NCI-H774 (cell line): ENCODE results near the gene RIBC2.
A peak's percentile ranks its signal among the peaks of the same experiment; 100 is the strongest.
"Not testable (repeated sequence)": the region's sequence is repeated elsewhere in the genome, so short reads cannot be mapped to it uniquely, and the experiment has no call there.

Experiments
- DNase-seq: peaks from one replicate; lab custom pipeline; 2025; lab: John Stamatoyannopoulos, UW

The RIBC2 gene

GRCh38 chr22:45413368-45414211 lies at the start of gene RIBC2, which contains the start of gene SMC1B:
Gene RIBC2, plus strand, starts transcription at chr22:45413693. Its CDS starts 194 bp downstream, at chr22:45413887.
Gene SMC1B, minus strand, starts transcription at chr22:45413599. Its CDS starts 32 bp downstream, at chr22:45413567.
- peak; percentile 86 for DNase-seq

- DNase-seq: no peak
Measured at GRCh38 chr22:45366713-45367112, 46.8 kb upstream of the RIBC2 start.

GRCh38 chr22:45373592-45373991 lies 39.9 kb upstream of the RIBC2 start:
- not testable (repeated sequence) for DNase-seq

- no peak for DNase-seq
Measured at GRCh38 chr22:45376009-45376408, 37.5 kb upstream of the RIBC2 start.

GRCh38 chr22:45376703-45377102 lies 36.8 kb upstream of the RIBC2 start:
- no peak for DNase-seq

- DNase-seq: no peak
Measured at GRCh38 chr22:45381348-45381747, 32.1 kb upstream of the RIBC2 start.

GRCh38 chr22:45389546-45389945 lies 23.9 kb upstream of the RIBC2 start:
- DNase-seq: no peak

- no peak for DNase-seq
Measured at GRCh38 chr22:45397806-45398205, 15.7 kb upstream of the RIBC2 start.

GRCh38 chr22:45398214-45398613 lies 15.3 kb upstream of the RIBC2 start:
- DNase-seq: no peak

- DNase-seq: no peak
Measured at GRCh38 chr22:45399712-45400445, 13.6 kb upstream of the RIBC2 start.

GRCh38 chr22:45402466-45402985 lies 11.0 kb upstream of the RIBC2 start:
- DNase-seq: no peak

- DNase-seq: no peak
Measured at GRCh38 chr22:45407793-45408192, 5.7 kb upstream of the RIBC2 start.

- no peak for DNase-seq
Measured at GRCh38 chr22:45413013-45413367, 503 bp upstream of the RIBC2 start.

GRCh38 chr22:45418056-45418769 lies 4.7 kb downstream of the RIBC2 start:
- no peak for DNase-seq

GRCh38 chr22:45418770-45419138 lies 5.3 kb downstream of the RIBC2 start:
- no peak for DNase-seq

GRCh38 chr22:45420011-45420410 lies 6.5 kb downstream of the RIBC2 start:
- DNase-seq: no peak

GRCh38 chr22:45420539-45420938 lies 7.0 kb downstream of the RIBC2 start:
- no peak for DNase-seq

GRCh38 chr22:45421349-45422055 lies 8.0 kb downstream of the RIBC2 start:
- DNase-seq: no peak

GRCh38 chr22:45422237-45422983 lies 8.9 kb downstream of the RIBC2 start:
- DNase-seq: no peak

GRCh38 chr22:45423524-45423923 lies 10.0 kb downstream of the RIBC2 start:
- DNase-seq: no peak

GRCh38 chr22:45424241-45424731 lies 10.8 kb downstream of the RIBC2 start:
- DNase-seq: no peak
